Suppressor macrophage treated with lipopolysaccharide for 4 hours (primary cell): ENCODE data around the gene ATP2A2.

ENCODE experiments used
- DNase-seq: peaks from one replicate; pipeline ENCODE4 v3.0.0-alpha.2; 2020

ATP2A2 gene

DNA sequence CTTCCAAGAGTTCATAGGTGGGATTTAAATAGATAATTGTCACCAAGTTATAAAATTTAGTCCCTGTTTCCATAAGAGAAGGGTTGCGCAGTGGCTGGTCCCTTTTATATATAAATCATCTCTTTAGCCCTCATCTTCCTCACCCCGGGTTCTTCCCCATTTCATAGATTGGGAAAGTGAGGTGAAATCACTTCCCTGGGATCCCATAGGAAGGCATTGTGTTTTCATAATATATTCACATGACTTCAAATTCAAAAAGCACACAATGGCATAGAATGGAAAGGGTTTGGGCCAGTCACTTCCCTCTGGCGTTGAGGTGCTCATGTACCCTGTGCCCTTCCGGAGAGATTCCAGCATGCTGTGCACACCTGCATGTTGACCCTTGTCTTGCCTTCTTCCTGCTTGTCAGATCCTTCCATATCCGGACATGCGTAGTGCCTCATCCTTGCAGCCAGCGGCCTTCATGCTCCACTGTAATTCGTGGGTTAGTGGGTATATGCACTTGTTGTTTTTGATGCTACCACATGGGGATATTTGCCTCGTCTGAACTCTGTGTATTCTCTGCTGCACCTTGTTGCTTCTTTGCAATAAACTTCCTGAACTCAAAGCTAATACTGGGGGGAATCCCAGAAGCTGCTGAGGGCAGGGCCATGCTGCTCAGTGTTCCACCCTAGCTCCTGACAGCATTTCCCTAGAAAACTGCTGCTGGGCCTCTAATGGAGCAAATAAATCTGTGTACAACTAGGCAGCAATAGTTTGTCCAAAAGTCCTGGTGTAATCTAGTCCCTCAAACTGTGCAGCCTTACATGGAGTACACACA lies 62.9 kb downstream of the ATP2A2 start:
- no peak for DNase-seq

DNA sequence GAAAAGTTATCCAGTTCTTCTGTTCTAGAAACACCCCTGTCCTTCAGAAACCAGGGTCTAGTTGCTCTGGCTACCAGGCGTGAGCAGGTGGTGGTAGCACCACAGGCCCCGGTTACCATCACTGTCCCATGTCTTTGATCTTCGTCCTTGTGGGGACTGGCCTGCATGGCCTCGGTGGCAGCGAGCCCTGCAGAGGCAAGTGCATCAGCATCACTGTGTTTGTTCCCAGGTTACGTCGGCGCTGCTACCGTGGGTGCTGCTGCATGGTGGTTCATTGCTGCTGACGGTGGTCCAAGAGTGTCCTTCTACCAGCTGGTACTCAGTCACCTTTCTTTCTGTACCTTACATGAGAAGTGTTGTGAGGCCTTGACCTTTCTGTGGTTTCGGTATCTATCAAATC lies 63.6 kb downstream of the ATP2A2 start:
- no peak for DNase-seq

GRCh38 chr12:110345176-110345661 lies 64.2 kb downstream of the ATP2A2 start:
- DNase-seq: peak; percentile 86

DNA sequence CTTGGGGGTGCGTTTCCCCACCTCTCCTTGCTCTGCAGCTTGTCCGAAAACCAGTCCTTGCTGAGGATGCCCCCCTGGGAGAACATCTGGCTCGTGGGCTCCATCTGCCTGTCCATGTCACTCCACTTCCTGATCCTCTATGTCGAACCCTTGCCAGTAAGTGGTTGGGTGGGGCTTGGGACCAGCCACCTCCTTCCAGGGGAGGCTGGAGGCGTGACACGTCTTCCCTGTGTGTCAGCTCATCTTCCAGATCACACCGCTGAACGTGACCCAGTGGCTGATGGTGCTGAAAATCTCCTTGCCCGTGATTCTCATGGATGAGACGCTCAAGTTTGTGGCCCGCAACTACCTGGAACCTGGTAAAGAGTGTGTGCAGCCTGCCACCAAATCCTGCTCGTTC lies 64.9 kb downstream of the ATP2A2 start:
- no peak for DNase-seq

GRCh38 chr12:110347767-110348166 lies 66.7 kb downstream of the ATP2A2 start:
- DNase-seq: no peak

- DNase-seq: no peak
Observed at GRCh38 chr12:110348431-110349059, 67.5 kb downstream of the ATP2A2 start.

DNA sequence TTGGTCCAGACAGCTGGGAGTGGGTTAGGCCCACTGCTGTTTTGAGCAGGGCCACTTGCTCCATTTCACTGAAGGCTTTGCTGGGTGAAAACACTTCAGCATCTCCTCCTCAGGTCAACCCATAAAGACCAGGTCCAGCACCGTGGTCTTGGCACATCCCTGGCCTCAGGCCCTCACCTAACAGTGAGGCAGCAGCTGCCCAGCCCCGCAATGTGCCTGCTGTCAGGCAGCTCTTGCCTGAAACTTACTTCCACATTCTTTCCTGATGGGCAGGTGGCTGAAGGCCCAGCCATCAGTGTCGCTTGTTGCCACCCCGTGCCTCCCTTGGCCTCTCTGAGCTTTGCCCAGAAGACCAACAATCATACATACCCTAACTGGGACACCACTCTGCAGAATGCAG lies 68.0 kb downstream of the ATP2A2 start:
- DNase-seq: no peak

GRCh38 chr12:110349514-110350151 lies 68.6 kb downstream of the ATP2A2 start:
- peak; percentile 81 for DNase-seq

DNA sequence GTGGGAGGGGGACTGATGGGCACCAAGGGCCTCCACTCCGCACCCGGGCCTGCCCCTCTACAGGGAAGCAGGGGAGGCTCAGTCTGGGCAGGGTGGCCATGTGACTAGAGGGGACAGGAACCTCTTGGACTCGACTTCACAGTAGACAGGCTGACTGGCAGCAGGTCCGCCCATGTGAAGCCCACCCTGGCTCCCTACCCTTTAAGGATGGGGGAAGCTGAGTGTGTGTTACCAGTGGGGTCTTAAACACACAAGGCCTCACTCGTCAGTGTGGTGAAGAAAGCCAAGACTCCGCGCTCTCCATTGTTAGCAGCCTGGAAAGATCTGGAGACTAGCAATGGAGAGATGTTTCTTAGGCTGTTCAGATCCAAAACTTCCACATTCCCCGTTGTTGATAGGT lies 70.1 kb downstream of the ATP2A2 start:
- no peak for DNase-seq

- DNase-seq: no peak
Observed at GRCh38 chr12:110352401-110352800, 71.4 kb downstream of the ATP2A2 start.

GRCh38 chr12:110353211-110353965 lies 72.3 kb downstream of the ATP2A2 start:
- DNase-seq: no peak

- DNase-seq: peak; percentile 43
Observed at GRCh38 chr12:110354172-110354780, 73.2 kb downstream of the ATP2A2 start.

- no peak for DNase-seq
Observed at GRCh38 chr12:110355073-110355472, 74.0 kb downstream of the ATP2A2 start.

- peak; percentile 31 for DNase-seq
Observed at GRCh38 chr12:110358384-110359097, 77.5 kb downstream of the ATP2A2 start.

- peak; percentile 58 for DNase-seq
Observed at GRCh38 chr12:110361216-110361615, 80.2 kb downstream of the ATP2A2 start.

DNA sequence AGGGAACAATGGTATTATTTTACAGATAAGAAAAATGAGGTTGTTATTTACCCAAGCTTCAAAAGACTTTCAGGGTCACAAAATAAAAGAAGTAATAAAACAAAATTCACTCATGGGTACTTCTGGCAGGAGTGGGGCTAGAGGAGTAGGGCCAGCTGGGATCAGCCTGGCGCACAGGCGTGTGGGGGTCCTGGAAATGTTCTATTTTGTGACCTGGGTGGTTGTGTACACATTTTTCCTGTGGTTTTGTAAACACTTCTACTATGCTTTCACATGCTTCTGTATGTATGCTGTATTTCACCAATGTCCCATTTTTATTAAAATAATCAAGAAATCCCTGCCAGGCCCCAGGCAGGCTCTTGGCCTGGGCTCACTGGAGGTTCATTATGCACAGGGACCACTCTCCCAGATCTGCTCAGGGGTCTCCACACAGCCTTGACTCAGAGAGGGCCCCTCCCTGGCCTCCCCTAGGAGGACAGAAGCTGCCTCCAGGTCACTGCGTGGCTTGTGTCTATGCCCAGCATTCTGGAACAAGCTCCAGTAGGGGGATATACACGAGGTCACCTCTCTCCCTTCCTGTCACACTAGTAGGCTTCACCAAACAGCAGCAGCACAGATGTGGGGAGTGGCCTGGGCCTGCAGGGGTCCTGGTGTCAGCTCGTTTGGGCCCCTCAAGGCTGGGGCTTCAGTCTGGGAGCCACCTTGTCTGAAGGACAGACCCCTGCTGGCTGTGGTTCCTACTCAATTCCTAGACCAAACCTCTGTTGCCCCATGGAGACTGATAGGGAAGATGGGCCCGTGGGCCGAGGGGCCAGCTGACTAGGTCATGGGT lies 84.7 kb downstream of the ATP2A2 start:
- DNase-seq: peak; percentile 70

- no peak for DNase-seq
Observed at GRCh38 chr12:110366321-110367142, 85.5 kb downstream of the ATP2A2 start.

DNA sequence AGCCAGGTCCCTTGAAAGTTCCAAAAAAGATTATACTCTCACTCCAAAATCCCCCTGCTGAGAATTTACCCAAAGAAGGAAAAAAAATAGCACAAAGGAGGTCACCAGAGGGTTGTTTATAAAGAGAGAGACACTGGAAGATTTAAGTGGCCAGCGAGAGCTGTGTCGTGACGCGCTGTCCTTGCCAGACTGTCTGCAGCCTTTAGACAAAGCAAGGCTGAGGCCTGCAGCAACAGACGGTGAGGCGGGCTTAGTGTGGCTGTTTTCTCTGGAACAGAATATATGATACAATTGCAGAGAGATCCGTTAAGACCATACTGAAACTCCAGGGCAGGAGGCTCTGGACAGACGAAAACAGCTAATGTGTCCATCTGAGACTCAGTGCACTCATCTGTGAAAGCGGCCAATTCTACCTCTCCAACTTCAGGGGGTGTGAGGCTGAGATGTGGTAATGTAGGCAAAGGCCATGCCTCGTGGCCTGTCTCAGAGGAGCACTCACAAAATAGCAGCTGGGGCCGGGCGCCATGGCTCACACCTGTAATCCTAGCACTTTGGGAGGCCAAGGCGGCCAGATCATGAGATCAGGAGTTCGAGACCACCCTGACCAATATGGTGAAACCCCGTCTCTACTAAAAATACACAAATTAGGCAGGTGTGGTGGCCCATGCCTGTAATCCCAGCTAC lies 86.3 kb downstream of the ATP2A2 start:
- DNase-seq: no peak

- no peak for DNase-seq
Observed at GRCh38 chr12:110369992-110370391, 88.9 kb downstream of the ATP2A2 start.
